Thymus (tissue), 11 donors: ENCODE results near the gene THPO. TPM values are rescaled to one million over a fixed set of nuclear protein-coding genes. Genes with fewer than 3 reads are reported as not detected.

Source experiments
- DNase-seq, 9 donors: peaks; one replicate each; pipeline ENCODE4 v3.0.0-alpha.2; 2013; ENCODE audit warnings: low spot score in 9 of 9, low read depth in 6 of 9, missing footprints in 1 of 9
- H3K27ac ChIP-seq, 2 donors: one replicate each; pipeline ENCODE4 v1.5.1; 2013; ENCODE audit warnings: control low read depth in 1 of 2, low read depth in 1 of 2, low read length in 1 of 2, mild to moderate bottlenecking in 1 of 2, moderate library complexity in 1 of 2
- H3K27me3 ChIP-seq, 2 donors: one replicate each; pipeline ENCODE4 v1.5.1; 2013; ENCODE audit warnings: low read length in 1 of 2; ENCODE audit not compliant: control insufficient read depth in 2 of 2, insufficient read depth in 1 of 2
- H3K36me3 ChIP-seq, 2 donors: one replicate each; pipeline ENCODE4 v1.5.1; 2013; ENCODE audit warnings: low read length in 1 of 2, mild to moderate bottlenecking in 1 of 2, moderate library complexity in 1 of 2; ENCODE audit not compliant: control insufficient read depth in 2 of 2, insufficient read depth in 2 of 2
- H3K4me1 ChIP-seq, 2 donors: one replicate each; pipeline ENCODE4 v1.5.1; 2013; ENCODE audit warnings: low read length in 2 of 2; ENCODE audit not compliant: control insufficient read depth in 2 of 2, insufficient read depth in 2 of 2
- H3K4me3 ChIP-seq, 2 donors: one replicate each; pipeline ENCODE4 v1.5.1; 2013; ENCODE audit warnings: low read length in 2 of 2, control low read depth in 1 of 2, mild to moderate bottlenecking in 1 of 2
- H3K9me3 ChIP-seq, 2 donors: one replicate each; pipeline ENCODE4 v1.5.1; 2013; ENCODE audit warnings: low read length in 1 of 2, mild to moderate bottlenecking in 1 of 2; ENCODE audit not compliant: control insufficient read depth in 2 of 2, insufficient read depth in 1 of 2
- WGBS: extraction: QIAGEN DNeasy Blood & Tissue Kit; methylation state at CpG from one replicate; pipeline ENCODE4 v1.1.7; 2013; 5-methylcytosine and 5-hydroxymethylcytosine counted together
- polyA plus RNA-seq: library from polyadenylated mRNA; stranded (reverse); fragments of 200-250 nt; gene quantifications from one replicate; pipeline ENCODE4 v1.2.3, GENCODE V29; 2013
- total RNA-seq: library from RNA; stranded (reverse); fragments of 120-200 nt; gene quantifications from one replicate; pipeline ENCODE4 v1.2.4, GENCODE V29; 2013
- donor health status: healthy.

THPO gene
- total and polyA plus RNA-seq, 2 donors = 0.21 TPM; not detected in 1

DNA sequence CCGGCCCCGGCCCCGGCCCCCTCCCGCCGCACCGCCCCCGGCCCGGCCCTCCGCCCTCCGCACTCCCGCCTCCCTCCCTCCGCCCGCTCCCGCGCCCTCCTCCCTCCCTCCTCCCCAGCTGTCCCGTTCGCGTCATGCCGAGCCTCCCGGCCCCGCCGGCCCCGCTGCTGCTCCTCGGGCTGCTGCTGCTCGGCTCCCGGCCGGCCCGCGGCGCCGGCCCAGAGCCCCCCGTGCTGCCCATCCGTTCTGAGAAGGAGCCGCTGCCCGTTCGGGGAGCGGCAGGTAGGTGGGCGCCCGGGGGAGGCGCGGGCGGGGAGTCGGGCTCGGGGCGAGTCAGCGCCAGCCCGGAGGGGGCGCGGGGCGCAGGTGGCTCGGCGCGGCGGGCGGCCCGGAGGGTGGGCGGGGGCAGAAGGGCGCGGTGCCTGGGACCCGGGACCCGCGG, 2.2 kb upstream of the THPO start:
- Histone ChIP-seq H3K4me1 (peaks cover 3 to 18% of the 10 kb centered on the region in 2 donors), H3K36me3 (no peaks in the 10 kb centered on the region), H3K9me3 (no peaks in the 10 kb centered on the region), H3K27me3 (peaks cover 60 to 86% of the 10 kb centered on the region in 2 donors), H3K4me3 (peak overlapping the region in 1 of 2 donors; percentile 49), H3K27ac (no peak overlapping the region)
- 2% methylated on average over 58 of the region's 62 CpGs for WGBS
- no peak for DNase-seq

DNA sequence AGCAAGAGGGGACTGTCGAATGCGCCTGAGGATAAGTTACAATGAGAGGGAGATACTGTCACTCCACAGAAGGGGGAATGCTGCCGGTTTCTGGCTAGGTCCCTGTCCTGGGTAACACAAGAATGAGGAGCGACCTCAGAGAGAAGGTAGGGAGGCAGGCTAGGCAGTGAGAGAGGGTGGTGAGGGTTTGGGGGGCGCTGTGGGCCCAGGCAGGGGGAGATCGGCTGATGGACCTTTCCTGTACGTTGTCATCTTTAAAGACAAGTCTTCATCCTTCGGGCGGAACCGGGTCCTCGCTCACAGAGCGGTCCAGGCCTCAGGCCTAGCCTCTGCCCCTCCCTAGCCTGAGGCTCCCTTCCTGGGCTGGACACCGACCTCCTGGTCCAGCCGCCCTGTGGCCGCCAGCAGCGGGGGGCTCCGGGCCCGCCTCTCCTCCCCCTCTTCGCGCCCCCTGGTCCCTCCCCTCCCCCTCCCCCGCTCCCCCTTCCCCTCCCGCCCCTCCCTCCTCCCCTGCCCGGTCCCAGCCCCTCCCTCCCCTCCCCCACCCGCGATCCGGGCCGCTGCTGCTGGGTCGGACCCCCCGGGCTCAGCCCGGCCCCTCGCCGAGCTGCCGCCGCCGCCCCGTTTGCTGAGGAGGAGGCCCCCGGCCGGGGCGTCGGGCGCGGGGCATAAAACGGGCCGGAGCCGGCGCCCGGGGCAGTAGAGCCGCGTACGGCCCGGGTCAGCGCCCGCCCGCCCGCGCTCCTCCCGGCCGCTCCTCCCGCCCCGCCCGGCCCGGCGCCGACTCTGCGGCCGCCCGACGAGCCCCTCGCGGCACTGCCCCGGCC, 1.6 kb upstream of the THPO start, which contains the start of gene CHRD:
Gene CHRD, plus strand, starts transcription at position 697 of the 827 bp plus-strand sequence. CDS start 265 bp downstream, outside the sequence.
- Histone ChIP-seq H3K36me3 (no peaks in the 10 kb centered on the region), H3K4me3 (peak within 1 kb of the TSS in 1 of 2 donors; percentile 49), H3K9me3 (no peaks in the 10 kb centered on the region), H3K27ac (no peak within 1 kb of the TSS), H3K4me1 (peaks cover 3 to 18% of the 10 kb centered on the region in 2 donors), H3K27me3 (peaks cover 60 to 79% of the 10 kb centered on the region in 2 donors)
- no peak for DNase-seq
- 28% methylated on average over 65 of the region's 71 CpGs for WGBS

DNA sequence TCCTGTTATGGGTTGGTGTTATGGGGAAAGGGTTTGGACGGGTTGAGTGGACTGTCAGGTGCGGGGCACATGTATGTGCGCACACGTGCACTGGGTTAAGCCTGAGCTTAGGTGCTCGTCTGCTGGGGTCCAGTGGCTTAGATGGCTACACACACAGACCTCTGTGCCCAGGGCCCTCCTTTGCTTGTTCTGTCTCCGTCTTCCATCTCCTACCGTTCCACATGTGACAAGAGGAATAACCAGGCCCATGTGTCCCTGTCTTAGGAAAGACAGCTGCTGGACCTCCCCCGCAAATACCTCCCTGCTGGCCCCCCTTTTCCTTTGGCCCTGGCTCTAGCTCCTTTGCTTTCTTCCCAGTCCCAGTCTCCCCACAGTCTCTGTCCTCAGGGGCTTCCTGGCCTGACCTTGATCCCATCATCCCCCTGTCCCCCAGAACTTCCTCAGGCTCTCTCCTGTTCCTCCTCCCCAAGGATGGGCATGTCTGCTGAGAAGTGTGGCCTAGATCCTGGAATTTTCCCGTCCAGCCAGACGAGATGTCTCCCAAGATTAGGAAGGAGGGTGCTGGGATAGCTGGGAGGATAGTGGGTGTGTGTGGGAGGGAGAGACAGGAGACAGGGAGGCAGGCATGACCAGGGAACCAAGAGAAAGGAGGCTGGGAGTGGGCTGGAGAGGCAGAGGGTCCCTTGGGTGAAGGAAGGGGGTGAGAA, 797 bp upstream of the THPO start:
- Histone ChIP-seq H3K9me3 (no peaks in the 10 kb centered on the region), H3K4me3 (no peak overlapping the region), H3K27me3 (peaks cover 60 to 72% of the 10 kb centered on the region in 2 donors), H3K27ac (no peak overlapping the region), H3K36me3 (no peaks in the 10 kb centered on the region), H3K4me1 (peaks cover 3 to 18% of the 10 kb centered on the region in 2 donors)
- DNase-seq = no peak
- WGBS = 96% methylated on average over 10 of the region's 10 CpGs

DNA sequence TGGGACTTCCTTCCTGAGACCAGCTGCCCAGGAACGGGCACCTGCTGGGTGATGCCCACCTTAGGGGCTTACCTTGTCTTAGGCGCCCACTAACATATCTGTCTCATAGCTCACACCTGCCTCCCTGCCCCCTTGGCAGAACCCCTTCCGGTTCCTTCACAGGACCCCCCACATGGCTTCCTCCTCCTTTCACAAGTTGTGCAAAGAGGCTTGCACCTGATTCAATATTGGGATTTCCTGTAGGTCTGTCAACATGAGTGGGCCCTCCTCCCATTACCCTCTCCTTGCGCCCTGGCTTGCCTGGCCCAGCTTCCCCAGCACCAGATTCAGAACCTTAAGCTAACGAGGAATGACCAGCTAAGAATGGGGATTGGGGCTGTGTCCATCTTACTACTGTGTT, 633 bp downstream of the THPO start:
- H3K36me3 ChIP-seq = no peaks in the 10 kb centered on the region
- H3K4me3 ChIP-seq = no peak overlapping the region
- peaks cover 3 to 18% of the 10 kb centered on the region in 2 donors for H3K4me1 ChIP-seq
- peaks cover 50 to 71% of the 10 kb centered on the region in 2 donors for H3K27me3 ChIP-seq
- H3K9me3 ChIP-seq = no peaks in the 10 kb centered on the region
- 55% methylated on average over 5 of the region's 5 CpGs for WGBS
- H3K27ac ChIP-seq = no peak overlapping the region
- no peak for DNase-seq

DNA sequence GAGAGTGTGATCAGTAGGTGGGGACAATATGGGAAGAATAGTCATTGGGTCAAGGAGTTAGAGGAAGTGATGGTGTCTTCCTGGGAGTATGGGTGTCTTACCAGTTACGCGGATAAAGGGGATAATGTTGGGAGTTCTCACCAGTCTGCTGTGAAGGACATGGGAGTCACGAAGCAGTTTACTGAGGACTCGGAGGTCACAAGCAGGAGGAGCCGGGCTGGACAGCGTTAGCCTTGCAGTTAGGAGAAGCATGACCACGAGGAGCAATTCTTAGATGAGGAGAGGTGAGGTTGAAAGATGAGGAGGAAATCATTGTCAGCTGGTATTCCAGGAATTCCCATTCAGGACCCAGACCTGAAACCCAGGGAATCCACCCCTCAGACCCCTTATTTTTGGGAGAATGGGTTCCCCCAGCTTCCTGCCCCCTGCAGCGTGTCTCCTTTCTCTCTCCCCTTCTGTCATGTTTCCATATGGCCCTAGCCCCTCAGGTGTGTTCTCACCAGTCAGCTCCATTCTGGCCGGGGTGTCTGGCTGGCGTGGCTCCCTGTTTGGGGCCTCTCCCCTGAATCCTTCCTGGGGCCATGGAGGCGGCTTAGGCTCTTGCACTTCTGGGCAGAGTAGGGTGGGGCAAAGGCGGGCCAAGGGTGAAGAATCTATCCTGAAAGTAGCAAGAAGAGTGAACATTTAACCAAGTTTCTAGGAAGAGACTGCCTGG, 2.1 kb downstream of the THPO start:
- Histone ChIP-seq H3K27me3 (peaks cover 41 to 57% of the 10 kb centered on the region in 2 donors), H3K9me3 (no peaks in the 10 kb centered on the region), H3K27ac (no peak overlapping the region), H3K36me3 (no peaks in the 10 kb centered on the region), H3K4me3 (no peak overlapping the region), H3K4me1 (peaks cover 3 to 13% of the 10 kb centered on the region in 2 donors)
- DNase-seq = no peak
- WGBS = 91% methylated on average over 12 of the region's 12 CpGs

DNA sequence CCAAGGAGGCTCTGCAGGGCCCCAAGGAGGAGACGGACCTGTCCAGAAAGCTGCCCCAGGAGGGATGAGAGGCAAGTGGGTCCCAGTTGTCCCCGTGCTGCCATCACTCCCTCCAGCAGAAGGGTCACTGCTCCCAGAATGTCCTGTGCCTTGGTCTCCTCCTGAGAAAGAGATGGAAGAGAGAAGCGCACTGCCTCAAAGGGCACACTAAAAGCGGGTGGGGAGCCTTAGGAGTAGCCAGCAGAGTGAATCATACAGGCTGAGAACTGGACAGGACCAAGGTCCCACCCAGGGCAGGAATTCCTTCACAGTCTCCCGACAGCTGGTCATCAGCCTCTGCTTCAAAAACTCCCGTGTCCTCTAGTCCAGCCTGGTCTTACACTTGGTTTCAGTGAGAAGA, 4.6 kb downstream of the THPO start:
- Histone ChIP-seq H3K36me3 (peaks cover 4 to 10% of the 10 kb centered on the region in 2 donors), H3K4me3 (no peak overlapping the region), H3K27ac (no peak overlapping the region), H3K27me3 (peaks cover 16 to 39% of the 10 kb centered on the region in 2 donors), H3K4me1 (peaks cover 0 to 11% of the 10 kb centered on the region in 2 donors), H3K9me3 (no peaks in the 10 kb centered on the region)
- 78% methylated on average over 6 of the region's 6 CpGs for WGBS
- DNase-seq = no peak

DNA sequence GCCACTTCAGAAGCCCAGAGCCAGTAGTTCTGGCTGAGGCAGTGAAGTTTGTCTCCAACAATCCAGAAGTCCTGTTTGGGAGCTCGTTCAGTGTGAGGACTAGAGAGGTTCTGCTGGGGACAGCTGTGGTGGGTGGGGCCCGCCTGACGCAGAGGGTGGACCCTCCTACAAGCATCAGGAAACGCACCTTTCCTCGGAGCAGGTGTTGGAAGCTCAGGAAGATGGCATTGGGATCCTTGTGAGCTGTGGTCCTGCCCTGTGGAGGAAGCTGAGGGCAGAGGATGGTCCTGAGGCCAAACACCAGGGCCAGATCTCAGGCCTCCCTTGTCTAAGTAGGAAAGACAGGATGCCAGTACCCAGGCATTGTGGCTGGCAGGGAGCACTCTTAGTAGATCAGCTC, 5.1 kb downstream of the THPO start:
- H3K4me1 ChIP-seq = peaks cover 0 to 8% of the 10 kb centered on the region in 2 donors
- H3K4me3 ChIP-seq = no peak overlapping the region
- 91% methylated on average over 5 of the region's 5 CpGs for WGBS
- no peak overlapping the region for H3K27ac ChIP-seq
- peaks cover 8 to 15% of the 10 kb centered on the region in 2 donors for H3K36me3 ChIP-seq
- no peaks in the 10 kb centered on the region for H3K9me3 ChIP-seq
- no peak for DNase-seq
- peaks cover 12 to 34% of the 10 kb centered on the region in 2 donors for H3K27me3 ChIP-seq

DNA sequence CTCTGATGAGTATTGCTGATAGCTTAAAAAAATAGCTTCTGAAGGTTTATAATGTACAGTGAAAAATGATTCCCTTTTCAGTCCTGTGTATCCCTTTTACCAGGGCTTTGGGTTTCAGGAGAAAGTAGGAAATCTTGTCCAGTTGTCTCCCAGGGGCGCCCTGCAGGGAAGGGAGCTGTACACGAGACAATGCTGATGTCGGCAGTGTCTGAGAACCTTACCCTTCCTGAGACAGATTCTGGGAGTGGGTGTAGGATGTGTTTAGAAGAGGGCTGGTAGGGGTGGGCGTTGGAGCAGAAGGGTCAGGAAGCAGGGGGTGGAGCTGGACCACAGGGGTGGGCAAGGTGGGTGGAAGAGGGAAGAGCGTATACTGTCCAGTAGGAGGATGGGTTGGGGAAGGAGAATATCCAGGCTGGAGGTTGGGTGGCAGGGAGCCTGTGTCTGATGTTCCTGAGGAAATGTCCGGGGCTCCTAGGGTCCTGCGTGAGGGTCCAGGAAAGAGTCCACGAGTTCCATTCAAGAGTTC, 5.6 kb downstream of the THPO start:
- no peak for DNase-seq
- Histone ChIP-seq H3K27ac (no peak overlapping the region), H3K9me3 (no peaks in the 10 kb centered on the region), H3K4me3 (no peak overlapping the region), H3K27me3 (peaks cover 7 to 28% of the 10 kb centered on the region in 2 donors), H3K36me3 (peaks cover 11 to 18% of the 10 kb centered on the region in 2 donors), H3K4me1 (peaks cover 0 to 2% of the 10 kb centered on the region in 2 donors)
- WGBS = 90% methylated on average over 8 of the region's 8 CpGs
